CD4-positive, alpha-beta T cell treated with Interferon gamma for 1 hour (primary cell): ENCODE measurements around the gene ESPNL.
A peak's percentile ranks its signal among the peaks of the same experiment; 100 is the strongest.
"Not testable (repeated sequence)": the region's sequence is repeated elsewhere in the genome, so short reads cannot be mapped to it uniquely, and the experiment has no call there.

Experiments
- DNase-seq: peaks from one replicate; pipeline ENCODE4 v3.0.0-alpha.2; 2020

Gene ESPNL

DNA sequence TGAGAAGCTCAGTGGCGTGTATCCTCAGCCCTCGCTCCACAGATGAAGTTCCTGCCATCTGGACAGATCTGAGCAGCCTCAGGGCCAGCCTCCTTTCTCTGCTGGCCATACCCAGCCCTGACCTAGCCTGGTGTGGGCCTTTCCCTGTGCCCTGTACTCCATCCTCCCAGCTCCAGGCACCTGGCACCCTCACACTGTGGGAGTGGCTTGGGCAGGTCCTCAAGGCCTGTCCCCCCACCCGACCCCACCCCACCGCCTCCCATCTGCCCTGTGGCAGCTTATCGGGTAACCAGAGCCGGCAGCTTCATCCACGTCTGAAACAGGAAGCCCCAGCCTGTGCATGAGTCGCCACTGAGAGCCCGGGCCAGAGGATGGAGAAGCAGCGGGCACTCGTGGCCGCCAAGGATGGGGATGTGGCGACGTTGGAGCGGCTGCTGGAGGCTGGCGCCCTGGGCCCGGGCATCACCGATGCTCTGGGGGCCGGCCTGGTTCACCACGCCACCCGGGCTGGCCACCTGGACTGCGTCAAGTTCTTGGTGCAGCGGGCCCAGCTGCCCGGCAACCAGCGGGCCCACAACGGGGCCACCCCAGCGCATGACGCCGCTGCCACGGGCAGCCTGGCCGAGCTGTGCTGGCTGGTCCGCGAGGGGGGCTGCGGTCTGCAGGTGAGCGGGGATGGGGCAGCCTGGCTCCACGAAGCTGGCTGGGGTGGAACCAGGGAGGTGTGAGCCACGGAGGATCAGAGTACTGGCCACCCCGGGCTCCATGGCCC is at the start of gene ESPNL:
Gene ESPNL (plus strand): TSS at position 292 of the 772 bp plus-strand sequence. CDS start 80 bp downstream, at position 372.
- no peak for DNase-seq

DNA sequence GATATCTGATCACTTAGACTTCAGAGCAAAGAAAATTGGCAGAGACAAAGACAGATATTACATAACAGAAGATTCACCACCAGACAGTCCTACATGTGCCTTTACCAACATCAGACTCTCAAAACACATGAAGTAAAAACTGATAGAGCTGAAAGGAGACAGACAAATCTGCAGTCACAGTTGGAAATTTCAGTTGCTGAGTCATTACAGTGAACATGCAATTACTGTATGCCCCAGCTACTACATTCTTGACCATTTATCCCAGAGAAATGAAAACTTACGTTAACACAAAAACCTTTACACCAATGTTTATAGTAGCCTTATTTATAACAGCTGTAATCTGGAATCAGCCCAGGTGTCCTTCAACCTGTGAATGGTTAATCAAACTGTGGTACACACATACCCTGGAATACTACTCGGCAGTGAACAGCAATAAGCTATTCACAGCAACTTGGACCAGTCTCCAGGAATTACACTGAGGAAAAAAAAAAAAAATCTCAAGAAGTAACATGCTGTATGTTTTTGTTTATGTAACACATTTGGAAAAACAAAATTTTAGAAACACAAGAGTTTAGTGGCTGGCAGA is 46.9 kb upstream of the ESPNL start:
- no peak for DNase-seq

DNA sequence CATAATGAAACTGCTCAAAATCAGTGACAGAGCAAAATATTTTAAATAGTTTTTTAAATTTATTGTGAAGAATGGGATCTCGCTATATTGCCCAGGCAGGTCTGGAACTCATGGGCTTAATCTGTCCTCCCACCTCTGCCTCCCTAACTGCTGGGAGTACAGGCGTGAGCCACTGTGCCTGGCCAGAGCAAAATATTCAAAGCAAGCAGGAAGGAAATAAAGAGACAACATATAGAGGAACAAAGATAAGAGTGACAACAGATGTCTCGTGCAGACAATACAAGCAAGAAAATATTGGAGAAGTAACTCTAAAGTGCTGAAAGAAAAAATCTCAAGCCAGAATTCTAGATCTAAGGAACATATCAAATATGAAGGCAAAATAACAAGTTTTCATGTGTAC is 44.3 kb upstream of the ESPNL start:
- DNase-seq, result no peak

DNA sequence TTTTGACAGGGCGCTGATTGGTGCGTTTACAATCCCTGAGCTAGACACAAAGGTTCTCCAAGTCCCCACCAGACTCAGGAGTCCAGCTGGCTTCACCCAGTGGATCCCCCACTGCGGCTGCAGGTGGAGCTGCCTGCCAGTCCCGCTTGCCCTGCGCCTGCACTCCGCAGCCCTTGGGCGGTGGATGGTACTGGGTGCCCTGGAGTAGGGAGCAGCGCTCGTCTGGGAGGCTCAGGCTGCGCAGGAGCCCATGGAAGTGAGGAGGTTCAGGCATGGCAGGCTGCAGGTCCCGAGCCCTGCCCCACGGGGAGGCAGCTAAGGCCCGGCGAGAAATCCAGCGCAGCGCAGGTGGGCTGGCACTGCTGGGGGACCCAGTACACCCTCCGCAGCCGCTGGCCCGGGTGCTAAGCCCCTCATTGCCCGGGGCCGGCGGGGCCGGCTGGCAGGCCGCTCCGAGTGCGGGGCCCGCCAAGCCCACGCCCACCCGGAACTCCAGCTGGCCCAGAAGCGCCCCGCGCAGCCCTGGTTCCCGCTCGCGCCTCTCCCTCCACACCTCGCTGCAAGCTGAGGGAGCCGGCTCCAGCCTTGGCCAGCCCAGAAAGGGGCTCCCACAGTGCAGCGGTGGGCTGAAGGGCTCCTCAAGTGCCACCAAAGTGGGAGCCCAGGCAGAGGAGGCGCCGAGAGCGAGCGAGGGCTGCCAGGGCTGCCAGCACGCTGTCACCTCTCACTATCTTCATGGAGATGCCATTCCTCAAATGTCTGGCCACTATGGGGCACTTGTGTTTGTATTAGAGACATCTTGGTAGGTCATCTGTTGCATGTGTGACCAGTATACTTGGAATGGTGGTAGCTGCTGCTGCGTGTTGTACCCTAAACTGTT is 42.2 kb upstream of the ESPNL start:
- DNase-seq, result not testable (repeated sequence)

- DNase-seq, result no peak
Observed at GRCh38 chr2:238059505-238059904, 40.6 kb upstream of the ESPNL start.

- no peak for DNase-seq
Observed at GRCh38 chr2:238060096-238060541, 40.0 kb upstream of the ESPNL start.

DNA sequence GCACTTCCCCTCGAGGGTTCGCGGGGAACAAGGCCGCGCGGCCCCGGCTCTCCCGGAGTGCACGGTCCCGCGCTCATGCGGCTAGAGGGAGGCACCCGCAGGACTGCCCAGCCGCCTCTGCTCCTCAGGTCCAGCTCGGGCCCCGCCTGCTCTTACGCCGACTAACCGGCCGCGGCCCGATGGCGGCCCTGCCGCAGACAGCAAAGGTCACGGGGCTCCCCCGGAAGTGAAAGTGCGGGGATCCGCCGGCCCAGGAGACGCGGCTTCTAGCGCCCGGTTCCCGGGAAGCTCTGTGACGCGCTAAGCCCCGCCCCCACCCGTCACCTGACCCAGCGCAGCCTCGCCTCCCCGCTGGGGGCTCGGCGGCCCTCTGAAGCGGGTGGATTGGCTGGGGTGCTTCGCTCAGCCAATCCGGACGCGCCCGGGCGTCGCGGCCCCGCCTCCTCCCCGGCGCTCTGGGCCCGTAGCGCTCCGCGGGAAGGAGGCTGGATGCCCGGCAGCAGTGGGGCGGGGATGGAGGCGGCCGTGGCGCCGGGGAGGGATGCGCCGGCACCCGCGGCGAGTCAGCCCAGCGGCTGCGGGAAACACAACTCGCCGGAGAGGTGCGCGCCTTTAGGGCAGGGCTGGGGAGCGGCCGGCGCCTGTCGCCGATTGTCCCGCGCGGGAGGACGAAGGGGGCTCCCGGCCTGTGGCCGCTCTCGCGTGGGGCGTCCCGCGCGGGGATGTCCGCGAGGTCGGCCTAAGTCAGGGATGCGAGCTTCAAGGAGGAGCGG is 39.4 kb upstream of the ESPNL start, which contains the start of gene SCLY:
Gene SCLY (plus strand): TSS at position 460 of the 773 bp plus-strand sequence. CDS start 54 bp downstream, at position 514.
- DNase-seq, result peak; percentile 97

DNA sequence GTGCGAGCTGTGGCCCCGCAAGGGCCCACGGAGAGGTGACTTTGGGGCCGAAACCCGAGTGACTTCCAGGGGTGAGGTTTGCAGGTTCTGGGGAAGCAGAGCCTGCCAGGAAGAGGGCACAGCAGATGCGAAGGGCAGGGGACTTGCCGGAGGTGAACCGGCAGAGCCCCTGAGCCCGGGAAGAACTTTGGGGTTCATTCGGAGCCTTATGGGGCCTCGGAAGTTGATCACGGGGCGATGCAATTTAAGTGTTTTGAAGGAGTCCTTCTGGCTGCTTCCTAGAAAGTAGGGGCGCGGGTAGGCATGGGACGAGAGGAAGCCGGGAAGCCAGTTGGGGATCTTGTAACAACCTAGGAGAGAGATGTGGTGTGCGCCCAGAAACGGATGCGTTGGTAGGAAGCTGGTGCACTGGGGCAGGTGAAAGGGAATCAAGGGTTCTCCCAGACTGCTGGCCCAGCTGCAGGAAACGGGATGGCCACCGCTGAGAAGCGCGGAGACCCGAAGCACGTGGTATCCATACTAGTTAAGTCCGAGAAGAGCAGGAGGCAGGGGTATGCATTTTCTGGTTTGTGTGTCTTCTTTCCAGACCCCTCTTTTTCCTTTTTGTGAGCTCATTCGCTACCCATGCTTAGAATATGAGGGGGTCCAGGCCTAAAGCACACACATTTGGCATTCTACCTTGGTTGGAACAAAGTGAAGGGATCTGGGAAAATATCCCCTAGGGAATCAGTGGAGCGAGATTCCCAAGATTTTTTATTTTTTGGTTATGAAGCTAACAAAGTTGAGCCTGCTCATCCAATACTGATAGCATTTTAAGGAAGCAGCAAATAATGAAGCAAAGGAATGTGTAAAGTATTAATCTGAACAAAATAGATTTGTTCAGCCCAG is 38.6 kb upstream of the ESPNL start:
- DNase-seq, result no peak

- no peak for DNase-seq
Observed at GRCh38 chr2:238063414-238064189, 36.5 kb upstream of the ESPNL start.

GRCh38 chr2:238064376-238064775 is 35.8 kb upstream of the ESPNL start:
- DNase-seq, result no peak

DNA sequence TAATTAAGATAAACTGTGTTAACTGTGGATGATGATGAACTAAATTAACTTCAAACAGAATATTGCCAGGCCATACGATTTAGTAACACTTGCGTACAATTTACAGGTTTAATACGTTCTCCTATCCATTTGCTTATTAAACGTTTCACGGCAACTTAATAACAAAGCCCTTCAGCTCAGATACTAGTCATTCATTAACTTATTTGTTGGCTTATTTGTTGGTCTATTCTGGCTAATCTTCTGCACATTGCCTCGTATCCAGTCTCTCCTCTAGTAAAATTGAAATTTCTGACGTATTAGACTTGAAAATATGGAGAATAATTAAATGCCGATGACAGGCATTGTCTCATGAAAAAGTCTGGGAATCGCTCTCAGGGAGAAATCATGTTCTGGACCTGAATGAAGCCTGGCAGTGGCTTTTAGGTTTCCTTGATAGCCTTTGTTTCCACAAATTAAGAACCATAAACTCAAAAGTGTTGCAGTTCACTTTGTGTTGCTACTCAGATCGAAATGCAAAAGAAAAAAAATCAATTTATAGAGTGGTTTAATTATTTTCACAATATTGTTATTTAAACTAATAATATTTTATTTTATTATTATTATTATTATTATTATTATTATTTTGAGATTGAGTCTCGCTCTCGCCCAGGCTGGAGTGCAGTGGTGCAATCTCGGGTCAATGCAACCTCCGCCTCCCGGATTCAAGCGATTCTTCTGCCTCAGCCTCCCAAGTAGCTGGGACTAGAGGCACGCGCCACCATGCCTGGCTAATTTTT is 34.9 kb upstream of the ESPNL start:
- DNase-seq, result no peak

- no peak for DNase-seq
Observed at GRCh38 chr2:238066218-238066617, 33.9 kb upstream of the ESPNL start.

DNA sequence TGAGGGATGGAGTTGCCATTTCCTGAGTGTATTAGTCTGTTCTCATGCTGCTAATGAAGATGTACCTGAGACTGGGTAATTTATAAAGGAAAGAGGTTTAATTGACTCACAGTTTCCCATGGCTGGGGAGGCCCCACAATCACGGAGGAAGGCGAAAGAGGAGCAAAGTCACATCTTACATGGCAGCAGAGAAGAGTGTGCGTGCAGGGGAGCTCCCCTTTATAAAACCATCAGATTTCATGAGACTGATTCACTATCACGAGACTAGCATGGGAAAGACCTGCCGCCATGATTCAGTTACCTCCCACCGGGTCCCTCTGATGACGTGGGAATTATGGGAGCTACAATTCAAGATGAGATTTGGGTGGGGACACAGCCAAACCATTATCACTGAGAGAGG is 33.4 kb upstream of the ESPNL start:
- not testable (repeated sequence) for DNase-seq

- DNase-seq, result no peak
Observed at GRCh38 chr2:238067939-238068338, 32.2 kb upstream of the ESPNL start.

- no peak for DNase-seq
Observed at GRCh38 chr2:238069021-238069709, 31.0 kb upstream of the ESPNL start.

DNA sequence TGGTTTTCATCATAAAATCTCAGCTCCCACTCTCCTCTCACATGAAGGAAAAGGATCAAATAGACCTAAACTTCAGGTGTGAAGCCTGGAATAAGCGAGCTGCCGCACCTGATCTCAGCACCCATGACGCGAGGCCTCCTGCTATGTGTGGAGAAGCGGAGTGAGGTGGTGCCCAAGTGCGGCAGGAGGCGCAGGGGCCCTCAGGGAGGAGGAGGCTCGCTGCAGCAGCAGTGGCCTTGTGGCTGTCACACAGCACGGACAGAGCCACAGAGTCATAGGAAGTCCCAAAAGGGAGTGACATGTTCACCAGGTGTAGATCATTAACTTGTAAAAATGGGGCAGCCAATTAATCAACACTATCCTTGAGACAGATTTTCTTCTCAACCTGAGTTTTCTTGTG is 30.3 kb upstream of the ESPNL start:
- no peak for DNase-seq

- DNase-seq, result no peak
Observed at GRCh38 chr2:238075397-238075796, 24.7 kb upstream of the ESPNL start.

- no peak for DNase-seq
Observed at GRCh38 chr2:238077292-238077691, 22.8 kb upstream of the ESPNL start.

GRCh38 chr2:238079874-238080327 is 20.2 kb upstream of the ESPNL start:
- no peak for DNase-seq
